Measurements from ENCODE around the gene PLCB4.

PLCB4 gene

DNA sequence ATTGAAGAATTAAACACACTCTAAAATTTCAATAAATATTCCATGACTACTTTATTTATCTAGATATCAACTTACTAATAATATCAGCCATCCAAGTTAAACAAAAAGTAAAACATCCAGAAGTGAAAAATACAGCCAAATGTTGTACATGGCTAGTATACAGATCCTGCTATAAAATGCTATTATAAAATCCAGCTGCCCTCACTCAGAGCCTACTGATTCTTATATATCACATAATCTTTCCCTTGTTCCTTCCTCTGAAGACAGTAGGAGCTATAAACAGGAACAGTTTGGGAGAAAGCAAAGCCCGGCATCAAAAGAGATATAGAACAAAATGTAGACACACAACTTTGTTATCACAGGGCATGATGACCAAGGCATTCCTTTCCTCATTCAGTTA lies 212.9 kb downstream of the PLCB4 start:
- no peak for DNase-seq

DNA sequence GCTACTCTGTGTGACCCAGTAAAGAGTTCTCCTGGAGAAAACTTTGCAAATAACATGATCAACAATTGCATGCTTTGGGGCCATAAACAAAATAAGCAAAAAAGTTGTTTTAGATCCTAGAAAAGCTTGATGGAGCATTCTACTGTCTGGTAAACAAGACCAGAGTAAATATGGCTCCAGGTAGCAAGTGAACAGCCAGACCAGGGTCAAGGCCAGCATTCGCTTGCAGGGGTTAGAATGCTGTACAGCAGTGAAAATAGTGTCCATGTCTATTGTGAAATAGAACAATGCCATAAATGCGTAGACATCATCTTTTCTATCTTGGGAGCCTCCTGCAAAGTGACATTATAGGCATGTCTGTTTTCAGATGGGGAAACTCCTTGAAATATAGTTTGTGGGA lies 216.7 kb downstream of the PLCB4 start:
- DNase-seq: no peak

DNA sequence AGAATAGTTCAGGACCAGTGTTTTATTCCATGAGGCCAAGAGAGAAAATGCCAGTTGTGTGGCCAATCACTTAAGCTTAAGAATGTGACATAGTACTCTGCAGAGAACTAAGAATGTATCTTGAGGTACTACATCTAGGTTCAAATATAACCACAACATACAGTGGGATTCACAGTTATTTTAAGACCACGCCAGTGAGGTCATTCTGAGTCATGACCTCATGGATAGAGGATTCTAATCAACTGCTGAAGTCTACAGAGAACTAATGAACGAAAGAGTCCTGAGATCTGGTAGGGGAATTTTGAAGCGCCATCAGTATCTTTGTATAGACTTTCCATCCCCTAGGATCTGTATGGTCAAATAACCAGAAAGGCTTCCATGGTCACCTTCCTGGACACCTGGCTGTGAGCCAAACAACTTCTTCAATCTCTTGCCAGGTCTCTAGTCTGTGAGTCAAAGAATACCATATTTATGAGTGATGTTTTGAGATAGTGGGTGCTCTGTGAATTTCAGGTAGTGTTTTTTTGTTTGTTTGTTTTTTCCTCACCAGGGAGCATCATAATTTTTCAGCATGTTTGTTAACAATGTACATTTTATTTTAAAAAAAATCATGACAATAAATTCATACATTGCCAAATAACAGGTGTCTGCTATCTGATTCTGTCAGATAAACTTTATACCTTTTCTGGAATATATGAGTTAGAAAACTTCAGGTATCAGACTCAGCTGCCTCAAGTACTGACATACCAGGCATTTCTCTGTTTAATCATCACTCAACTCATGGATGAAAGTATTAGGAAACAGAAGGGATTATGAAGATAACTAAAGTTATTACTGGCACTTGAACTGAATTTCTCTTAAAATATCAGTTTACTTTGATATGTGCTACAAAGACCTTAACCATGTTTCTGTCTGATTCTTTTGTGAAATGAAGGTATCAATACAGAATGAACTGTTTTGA lies 217.9 kb downstream of the PLCB4 start:
- DNase-seq: no peak

DNA sequence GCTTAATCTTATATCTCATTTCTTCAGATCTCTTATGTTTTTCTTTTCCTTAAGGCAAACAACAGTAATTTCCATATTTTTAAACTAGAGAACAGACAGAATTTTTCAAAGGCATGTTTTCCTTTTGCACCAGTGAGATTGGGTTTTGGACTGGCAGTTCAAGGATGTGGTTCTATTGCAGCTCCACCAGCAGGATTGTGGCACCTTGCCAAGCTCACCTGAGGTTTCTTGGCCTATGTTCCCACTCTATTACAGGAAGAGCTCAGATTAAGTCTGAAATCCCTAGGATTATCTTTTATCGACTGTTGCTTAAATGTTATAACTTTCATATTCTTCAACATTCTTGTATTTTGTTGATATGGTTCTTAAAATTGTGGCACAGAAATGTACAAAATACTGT lies 218.9 kb downstream of the PLCB4 start:
- DNase-seq: peak; percentile 50

DNA sequence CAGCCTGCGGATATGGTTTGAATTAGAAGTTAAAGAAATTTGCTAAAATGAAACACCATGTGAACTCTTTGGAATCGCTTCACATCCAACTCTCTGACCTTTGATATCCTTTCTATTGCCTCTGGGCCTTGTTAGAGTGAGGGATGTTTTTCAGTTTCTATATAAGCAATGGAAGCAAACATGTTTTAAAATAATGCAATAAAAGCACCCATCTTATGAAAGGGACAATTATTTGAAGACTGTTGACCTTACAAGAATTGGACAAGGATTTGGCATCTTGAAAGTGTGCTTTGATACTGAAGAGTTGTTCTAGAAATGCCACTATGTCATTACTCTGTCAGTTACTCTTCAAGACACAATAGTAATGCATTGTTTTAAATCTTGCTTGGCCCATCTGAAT lies 221.4 kb downstream of the PLCB4 start:
- no peak for DNase-seq

DNA sequence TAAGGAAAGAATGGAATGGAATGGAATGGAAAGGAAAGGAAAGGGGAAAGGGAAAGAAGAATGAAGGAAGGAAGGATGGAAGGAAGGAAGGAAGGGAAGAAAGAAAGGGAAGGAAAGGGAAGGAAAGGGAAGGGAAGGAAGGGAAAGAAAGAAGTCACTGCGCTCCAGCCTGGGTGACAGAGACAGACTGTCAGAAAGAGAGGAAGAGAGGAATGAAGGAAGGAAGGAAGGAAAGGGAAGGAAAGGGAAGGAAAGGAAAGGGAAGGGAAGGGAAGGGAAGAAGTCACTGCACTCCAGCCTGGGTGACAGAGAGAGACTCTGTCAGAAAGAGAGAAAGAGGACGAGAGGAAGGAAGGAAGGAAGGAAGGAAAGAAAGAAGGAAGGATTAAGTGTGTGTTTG lies 224.3 kb downstream of the PLCB4 start:
- DNase-seq: no peak

DNA sequence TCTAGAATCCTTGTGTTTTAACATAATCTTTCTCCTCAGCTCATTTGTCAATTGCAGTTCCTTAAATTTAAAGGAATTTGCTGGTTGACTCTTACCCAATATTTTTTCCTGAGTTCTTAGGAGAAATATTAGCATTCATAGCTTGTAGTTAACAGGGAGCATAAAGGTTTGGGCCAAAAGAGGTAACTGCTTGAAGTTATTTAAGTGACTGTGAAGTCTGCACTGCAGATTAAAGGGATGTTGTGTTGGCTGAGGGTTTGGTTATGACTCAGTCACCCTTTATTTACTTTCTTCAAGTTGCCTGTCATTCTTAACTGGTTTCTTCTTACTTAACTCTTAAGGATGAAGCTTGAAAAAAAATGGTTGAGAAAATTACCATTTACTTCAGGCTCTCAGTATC lies 225.2 kb downstream of the PLCB4 start:
- no peak for DNase-seq

DNA sequence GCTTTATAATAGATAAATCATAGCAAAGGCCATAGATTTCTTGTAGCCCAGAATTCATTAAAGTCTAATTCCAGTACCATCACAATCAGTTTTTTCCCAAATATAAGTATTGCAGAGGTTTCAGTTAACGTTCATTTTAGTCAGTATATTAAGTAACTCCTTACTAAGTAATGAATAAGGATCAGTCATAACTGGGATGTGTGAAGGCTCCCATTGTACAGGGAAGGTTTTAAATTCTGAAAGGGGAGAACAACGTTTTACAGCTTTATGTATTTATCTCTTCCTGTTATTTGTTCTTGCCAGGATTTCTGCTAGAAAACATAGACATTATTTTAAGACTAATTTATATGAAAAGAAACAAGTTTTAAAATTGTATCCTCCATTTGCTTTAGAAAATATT lies 230.0 kb downstream of the PLCB4 start:
- DNase-seq: no peak

DNA sequence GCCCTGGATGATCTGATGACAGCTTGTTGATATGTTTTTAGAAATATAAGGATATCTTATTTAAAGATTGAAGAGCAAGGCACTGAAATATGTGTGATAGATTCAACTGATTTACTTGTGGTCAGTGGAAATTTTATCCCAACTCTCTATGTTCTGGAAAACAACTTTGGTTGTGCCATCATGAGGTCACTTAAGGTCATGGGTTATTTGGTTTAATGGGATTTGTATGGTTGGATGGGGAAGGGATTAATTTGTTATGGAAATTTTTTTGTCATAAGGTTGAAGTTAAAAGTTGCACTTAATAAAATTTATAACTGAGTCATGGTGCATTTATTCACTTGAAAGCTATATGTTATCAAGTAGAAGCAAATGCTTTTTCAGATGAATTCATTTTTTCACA lies 231.2 kb downstream of the PLCB4 start:
- no peak for DNase-seq

DNA sequence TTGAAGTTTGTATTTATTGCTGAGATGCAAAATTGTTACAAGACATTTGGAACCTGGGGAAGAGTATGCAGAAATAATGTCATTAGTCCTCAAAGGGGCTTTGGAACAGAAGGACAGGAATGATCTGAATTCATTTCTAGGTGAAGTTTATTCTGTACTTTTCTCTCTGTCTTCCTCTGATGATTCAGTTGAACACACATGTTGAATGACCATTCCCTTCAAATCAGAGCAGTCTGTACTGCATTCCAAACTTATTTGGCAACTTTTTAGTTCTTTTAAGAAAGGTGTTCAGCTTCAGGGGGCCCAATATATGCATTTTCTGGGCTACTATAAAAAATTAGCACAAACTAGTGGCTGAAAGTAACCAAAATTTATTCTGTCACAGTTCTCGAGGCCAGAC lies 231.6 kb downstream of the PLCB4 start:
- no peak for DNase-seq

DNA sequence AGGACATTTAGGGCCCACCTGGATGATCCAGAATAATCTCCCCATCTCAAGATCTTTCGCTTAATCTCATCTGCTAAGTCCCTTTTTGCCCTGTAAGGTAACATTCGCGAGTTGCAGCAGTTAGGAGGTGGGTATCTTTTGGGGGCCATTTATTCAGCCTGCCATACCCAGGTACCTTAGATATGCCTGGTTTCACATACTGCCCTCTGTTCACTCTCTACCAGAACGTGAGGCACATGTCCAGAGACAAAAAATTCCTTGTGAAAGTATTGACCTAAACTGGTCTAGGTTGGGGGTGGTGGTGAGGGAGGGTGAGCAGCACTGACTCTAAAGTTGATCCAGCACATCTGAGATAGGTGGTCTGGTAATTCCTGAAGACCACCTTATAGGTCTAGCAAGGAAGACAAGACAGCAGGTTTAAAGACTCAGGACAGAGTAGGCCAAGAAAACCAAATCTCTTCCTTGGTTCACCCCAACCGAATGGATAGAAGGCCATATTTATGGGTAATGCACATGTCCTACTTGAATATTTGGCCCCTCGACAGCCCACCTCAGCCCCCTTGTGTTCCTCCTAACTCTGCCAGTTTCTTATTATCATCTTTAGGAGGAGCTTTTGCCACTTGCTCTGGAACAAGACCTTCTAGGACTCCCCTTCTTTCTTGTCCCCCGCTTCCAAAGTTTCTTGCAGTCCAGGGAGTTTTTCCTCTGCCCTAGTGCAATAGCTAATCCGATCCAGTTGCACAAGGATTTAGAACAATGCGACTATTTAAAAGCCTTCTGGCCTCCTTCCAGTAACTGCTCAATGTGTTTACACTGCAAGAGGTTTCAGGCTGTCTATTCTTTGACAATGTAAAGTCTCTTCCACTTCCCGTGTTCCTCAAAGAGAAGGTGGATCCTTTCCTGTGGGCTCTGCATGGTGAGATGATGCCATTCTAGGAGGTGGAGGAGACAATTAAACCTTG lies 232.5 kb downstream of the PLCB4 start:
- peak; percentile 88 for DNase-seq

DNA sequence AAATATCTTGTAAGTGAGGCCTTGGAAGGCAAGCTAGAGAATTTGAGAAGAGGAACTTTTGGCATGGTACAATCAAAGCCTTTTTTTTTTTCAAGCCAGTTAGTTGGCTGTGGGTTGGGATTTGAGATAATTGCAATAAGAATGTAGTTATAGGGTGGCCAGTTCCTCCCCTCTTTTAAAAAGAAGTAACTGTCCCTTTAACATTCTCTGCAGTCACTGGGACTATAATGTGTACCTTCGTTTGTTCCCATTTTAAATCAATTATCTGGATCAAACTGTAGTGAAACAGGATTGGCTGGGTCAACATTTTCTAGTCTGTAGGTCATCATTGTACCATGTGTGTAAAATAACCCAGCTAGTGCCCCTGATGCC lies 233.2 kb downstream of the PLCB4 start:
- no peak for DNase-seq

DNA sequence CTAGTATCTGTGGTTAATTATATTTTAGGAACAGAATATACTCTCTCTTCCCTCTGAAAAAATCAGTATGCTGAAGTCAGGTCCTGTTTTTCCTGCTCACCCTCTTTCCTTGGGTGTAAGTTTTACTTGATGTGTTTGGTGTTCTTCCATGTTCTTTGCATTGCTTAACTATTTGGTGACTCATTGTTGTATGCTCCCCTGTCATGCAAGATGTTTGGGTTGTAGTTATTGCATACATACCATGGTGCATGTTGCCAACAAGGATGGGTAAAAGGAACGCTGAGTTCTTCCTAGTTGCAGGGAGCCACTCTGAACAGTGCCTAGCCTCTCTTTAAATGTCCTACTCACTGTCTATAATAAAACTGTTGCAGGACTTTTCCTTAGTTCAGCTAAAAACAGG lies 237.6 kb downstream of the PLCB4 start:
- DNase-seq: no peak

DNA sequence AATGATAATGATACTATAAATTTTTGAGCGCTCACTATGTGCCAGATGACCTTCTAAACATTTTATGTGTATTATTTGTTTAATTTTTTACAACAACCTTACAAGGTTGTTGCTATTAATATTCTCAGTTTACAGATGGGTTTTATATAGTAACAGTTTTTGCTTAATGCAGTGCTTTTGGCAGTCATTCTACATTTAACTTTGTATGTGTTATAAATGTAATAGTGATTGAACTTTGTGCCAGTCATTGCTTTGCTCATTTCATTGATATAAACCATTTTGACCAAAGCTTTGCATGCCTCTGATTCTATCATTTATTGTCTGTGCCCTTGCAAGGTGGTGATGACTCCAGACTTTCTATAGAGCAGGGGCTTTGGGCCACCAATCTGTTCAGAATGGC lies 239.2 kb downstream of the PLCB4 start:
- DNase-seq: no peak

DNA sequence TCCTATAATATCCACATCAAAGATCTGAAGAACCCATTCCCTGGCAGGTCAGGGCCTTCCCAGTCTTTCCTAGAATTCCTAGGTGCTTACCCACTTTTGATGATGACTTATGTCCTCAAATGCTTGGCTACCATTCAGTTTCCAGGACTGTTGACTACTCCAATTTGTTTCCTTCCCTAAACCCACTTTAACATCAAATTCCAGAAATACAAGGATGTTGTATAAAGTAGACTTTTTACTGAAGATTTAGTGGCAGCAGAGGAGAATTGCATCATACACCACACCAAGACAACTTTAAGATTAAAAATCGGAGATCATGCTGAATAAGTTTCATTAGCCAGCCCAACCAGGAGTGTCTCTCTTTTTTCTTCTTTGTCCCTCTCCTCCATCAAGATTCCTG lies 242.2 kb downstream of the PLCB4 start:
- no peak for DNase-seq

DNA sequence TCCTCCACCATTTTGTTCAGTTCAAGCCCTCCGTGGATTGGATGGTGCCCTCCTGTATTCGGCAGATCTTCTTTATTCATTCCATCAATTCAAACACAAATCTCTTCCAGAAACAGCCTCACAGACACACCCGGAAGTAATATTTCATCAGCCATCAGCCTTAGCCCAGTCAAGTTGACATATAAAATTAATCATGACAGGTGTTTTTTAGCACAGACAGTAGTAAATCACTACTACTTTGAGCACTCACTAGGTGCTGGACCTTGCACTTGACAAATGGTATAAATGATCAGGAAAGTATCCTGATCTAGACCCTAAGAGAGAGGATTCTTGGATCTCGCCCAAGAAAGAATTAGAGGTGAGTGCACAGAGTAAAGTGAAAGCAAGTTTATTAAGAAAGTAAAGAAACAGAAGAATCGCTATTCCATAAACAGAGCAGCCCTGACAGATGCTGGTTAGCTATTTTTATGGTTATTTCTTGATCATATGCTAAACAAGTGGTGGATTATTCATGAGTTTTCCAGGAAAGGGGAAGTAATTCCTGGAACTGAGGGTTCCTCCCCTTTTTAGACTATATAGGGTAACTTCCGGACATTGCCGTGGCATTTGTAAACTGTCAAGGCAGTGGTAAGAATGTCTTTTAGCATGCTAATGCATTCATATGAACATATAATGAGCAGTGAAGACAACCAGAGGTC lies 250.9 kb downstream of the PLCB4 start:
- no peak for DNase-seq

DNA sequence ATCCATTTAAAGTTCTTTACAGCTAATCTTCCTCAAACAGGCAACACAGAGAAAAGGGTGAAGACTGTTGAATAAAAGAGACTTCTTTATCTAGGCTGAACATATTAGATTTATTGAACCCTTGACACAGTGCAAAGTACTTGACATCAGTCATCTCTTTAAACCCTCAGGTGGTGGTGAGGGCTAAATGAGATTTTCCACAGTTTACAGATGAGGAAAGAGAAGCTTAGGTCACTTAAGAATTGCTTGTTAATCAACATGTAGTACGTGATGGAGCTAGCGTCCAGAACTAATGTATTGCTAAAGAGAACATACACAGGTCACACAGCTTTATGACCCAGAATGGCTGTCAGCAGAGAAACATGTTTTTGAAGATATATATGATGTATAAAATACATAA lies 252.1 kb downstream of the PLCB4 start:
- DNase-seq: no peak

DNA sequence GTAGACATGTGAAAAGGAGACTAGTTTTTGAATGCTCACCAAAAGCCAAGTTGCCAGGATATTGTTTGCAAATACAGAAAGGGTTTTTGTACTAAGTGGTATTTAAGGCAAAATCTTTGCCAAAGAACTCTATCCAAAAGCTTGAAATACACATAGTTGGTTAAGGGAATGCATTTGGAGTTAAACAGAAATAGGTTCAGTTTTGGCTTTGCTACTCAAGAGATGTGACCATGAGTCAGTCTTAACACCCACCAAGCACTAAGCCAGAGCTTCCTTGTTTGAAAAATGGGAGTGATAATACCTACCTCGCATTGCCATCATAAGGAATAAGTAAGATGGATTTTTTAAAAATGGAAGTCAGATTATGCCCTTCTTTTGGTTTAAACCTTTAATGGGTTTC lies 253.8 kb downstream of the PLCB4 start:
- DNase-seq: no peak

DNA sequence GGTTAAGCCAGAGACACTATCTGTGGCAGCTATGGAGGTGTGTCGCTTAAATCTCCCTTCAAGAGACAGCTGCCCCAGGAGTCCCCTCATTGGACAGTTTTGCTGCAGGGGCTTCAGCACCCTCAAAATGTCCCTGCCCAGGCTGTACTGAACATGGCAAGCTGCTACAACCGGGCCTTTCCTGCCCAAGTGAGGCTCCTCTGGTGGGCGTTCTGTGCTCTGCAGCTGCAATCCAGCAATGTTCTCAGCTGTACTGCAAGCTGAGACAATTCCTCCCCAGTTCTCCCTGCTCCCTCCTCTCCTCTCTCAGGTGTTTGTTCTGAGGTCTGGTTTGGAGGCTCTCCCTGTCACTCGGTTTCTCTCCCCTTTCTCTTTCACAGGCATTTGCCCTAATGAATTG lies 254.7 kb downstream of the PLCB4 start:
- DNase-seq: no peak

DNA sequence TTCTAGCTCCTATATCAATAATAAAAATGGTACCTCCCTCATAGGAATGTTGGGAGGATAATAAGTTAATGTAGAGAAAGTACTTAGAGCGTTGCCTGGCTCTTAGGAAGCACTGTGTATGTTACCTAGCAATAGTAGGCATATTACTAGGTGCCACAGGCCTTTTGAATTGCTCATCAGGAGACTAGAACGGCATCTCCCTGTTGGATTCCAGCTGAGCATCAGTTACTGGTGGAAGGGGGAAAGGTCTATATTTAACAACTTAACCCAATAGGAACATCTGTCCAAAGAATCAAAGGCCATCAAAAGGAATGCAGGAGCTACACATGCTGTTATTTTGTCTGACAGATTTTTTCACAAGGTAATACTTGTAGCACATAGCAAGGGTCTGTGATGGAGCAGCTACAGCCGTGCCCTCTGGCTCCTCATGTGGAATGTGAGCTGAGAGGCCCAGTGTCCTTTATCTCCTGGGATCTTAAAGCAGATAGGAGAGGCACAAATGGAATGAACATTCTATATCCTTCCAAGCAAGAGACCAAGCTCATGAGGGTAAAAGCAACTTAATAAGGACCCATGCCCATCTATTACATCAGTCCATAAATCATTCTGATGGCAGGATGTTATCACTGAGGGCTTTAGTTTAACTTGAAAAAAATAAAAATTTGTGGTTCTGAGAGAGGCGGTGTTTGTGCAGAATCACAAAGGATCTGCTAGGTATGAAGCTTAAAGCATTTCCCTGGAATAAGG lies 260.6 kb downstream of the PLCB4 start:
- DNase-seq: no peak

DNA sequence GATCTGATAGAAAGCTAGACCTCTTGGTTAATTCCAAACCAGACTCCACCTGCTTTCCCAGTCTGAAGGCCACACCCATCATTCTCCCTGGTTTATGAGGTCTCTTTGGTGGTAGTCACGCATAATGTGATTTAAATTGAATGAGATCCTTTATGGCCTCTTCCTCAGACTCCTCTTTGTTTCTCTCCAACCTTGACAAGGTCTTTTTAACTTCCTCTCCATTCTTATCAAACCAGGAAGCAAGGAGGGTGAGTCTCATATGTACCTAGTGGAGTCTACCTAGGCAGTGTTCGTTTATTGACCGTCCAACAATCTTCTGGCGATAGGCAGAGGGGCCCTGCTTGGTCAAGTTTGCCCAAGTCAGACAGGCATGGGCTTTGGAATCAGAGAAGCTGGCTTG lies 261.3 kb downstream of the PLCB4 start:
- no peak for DNase-seq

DNA sequence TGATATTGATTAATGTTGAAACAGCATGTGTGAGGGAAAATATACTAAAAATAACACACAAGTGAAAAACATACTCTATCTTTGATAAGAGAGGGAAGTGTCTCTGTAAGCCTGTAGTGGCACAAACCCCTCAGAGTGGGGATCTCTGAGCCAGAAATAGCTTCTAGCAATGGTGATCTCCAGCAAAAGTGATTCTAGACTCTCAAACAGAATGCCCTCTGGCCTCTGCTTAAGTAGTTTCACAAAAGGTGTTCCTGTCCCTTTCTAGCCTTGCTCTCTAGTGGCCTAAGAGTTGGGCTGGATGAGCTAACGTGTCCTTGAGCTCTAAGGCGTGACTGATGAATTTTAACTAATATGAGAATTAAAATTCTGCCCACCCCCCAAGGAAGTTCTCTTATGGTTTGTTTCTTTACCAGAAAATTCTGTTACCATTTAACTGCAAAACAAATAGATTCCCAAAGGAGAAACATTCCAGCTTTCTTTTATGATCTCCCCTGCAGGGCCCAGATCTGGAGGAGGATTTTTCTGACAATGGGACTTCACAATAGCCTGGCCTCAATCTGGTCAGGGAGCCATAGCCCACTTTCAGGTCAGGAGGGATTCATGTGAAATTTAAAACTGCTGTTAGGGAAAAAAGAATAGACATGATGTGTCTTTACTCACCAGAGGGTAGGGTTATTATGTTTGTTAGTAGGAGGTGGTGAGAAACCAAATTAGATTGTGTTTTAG lies 263.0 kb downstream of the PLCB4 start:
- no peak for DNase-seq
